OCI-LY1 (cell line): ENCODE measurements around the gene TMEM143.

ENCODE experiments used
- H2AFZ ChIP-seq: fragments of 200-600 bp; sonication (generic), shearing (Covaris generic); 2 replicates; pipeline ENCODE4 v1.6.0; 2014; ENCODE audit warnings: antibody characterized with exemption, mild to moderate bottlenecking, low read length
- H3F3A ChIP-seq: fragments of 200-600 bp; sonication (generic), shearing (Covaris generic); 2 replicates; pipeline ENCODE4 v1.6.0; 2014; ENCODE audit warnings: mild to moderate bottlenecking, antibody characterized with exemption, low read length, moderate library complexity; ENCODE audit not compliant: insufficient read depth
- H3K27ac ChIP-seq: fragments of 200-600 bp; sonication (generic); 2 replicates; pipeline ENCODE4 v1.5.1; 2014; ENCODE audit warnings: low read length, mixed run types, mild to moderate bottlenecking, low read depth; ENCODE audit not compliant: poor library complexity, severe bottlenecking
- H3K27me3 ChIP-seq: fragments of 200-600 bp; sonication (generic); 2 replicates; pipeline ENCODE4 v1.6.0; 2014; ENCODE audit warnings: antibody characterized with exemption, mild to moderate bottlenecking, low read length, moderate library complexity; ENCODE audit not compliant: insufficient read depth
- H3K36me3 ChIP-seq: fragments of 200-600 bp; sonication (generic); 2 replicates; pipeline ENCODE4 v1.6.1; 2014; ENCODE audit warnings: mild to moderate bottlenecking, antibody characterized with exemption, low read length, moderate library complexity, mixed read lengths; ENCODE audit not compliant: insufficient read depth
- H3K4me1 ChIP-seq: fragments of 200-600 bp; sonication (generic); 2 replicates; pipeline ENCODE4 v1.5.1; 2014; ENCODE audit warnings: mild to moderate bottlenecking, low read length, moderate library complexity; ENCODE audit not compliant: insufficient read depth, severe bottlenecking
- H3K4me2 ChIP-seq: fragments of 200-600 bp; sonication (generic), shearing (Covaris generic); 2 replicates; pipeline ENCODE4 v1.6.1; 2014; ENCODE audit warnings: low read length
- H3K4me3 ChIP-seq: fragments of 200-600 bp; sonication (generic); 2 replicates; pipeline ENCODE4 v1.5.1; 2014; ENCODE audit warnings: low read length, low read depth, mild to moderate bottlenecking, mixed read lengths; ENCODE audit not compliant: poor library complexity, severe bottlenecking
- H3K79me2 ChIP-seq: fragments of 200-600 bp; shearing (Covaris generic); 2 replicates; pipeline ENCODE4 v1.6.1; 2016; ENCODE audit warnings: mixed run types, low read length, mixed read lengths; ENCODE audit not compliant: insufficient read depth
- H3K9ac ChIP-seq: fragments of 200-600 bp; sonication (generic), shearing (Covaris generic); 2 replicates; pipeline ENCODE4 v1.6.1; 2014; ENCODE audit warnings: mild to moderate bottlenecking, low read length, mixed read lengths
- H3K9me2 ChIP-seq: fragments of 200-600 bp; sonication (generic), shearing (Covaris generic); 2 replicates; pipeline ENCODE4 v1.6.1; 2014; ENCODE audit warnings: low read depth, mild to moderate bottlenecking, low read length, mixed read lengths
- H3K9me3 ChIP-seq: fragments of 200-600 bp; shearing (Covaris generic); 2 replicates; pipeline ENCODE4 v1.6.1; 2014; ENCODE audit warnings: low read length, mixed read lengths
- H4K20me1 ChIP-seq: fragments of 200-600 bp; sonication (generic), shearing (Covaris generic); 2 replicates; pipeline ENCODE4 v1.6.0; 2016; ENCODE audit warnings: mild to moderate bottlenecking, low read length; ENCODE audit not compliant: insufficient read depth
- CTCF ChIP-seq: fragments of 200-600 bp; sonication (generic), shearing (Covaris generic); IDR thresholded peaks from 2 replicates; pipeline ENCODE4 v1.5.1; 2017; ENCODE audit warnings: mild to moderate bottlenecking, antibody characterized with exemption, low read length, moderate library complexity, mixed read lengths
- EZH2 ChIP-seq: fragments of 200-600 bp; sonication (generic), shearing (Covaris generic); IDR thresholded peaks from 2 replicates; pipeline ENCODE4 v1.8.0; 2017; ENCODE audit warnings: borderline replicate concordance, mixed run types, mild to moderate bottlenecking, antibody characterized with exemption, low read length, moderate library complexity, mixed read lengths

TMEM143 gene

DNA sequence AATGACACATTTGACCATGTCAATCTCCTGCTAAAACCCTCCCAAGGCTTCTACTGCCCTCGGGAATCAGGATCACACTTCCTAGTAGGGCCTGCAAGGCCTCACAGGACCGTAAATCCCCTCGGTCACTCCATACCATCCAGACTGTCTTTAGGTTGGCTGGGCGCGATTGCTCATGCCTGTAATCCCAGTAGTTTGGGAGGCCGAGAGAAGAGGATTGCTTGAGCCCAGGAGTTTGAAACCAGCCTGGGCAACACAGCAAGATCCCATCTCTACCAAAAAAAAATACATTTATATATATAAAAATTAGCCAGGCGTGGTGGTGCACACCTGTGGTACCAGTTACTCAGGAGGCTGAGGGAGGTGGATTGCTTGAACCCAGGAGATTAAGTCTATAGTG is 15.0 kb downstream of the TMEM143 start:
- no peaks in the 10 kb centered on the region for H3K4me1 ChIP-seq
- no peaks in the 10 kb centered on the region for H4K20me1 ChIP-seq
- no peak overlapping the region for H3K9ac ChIP-seq
- H3K27ac ChIP-seq, result no peak overlapping the region
- H3K9me2 ChIP-seq, result no peaks in the 10 kb centered on the region
- H3K79me2 ChIP-seq, result no peaks in the 10 kb centered on the region
- no peaks in the 10 kb centered on the region for H3K9me3 ChIP-seq
- no peak overlapping the region for H3K4me2 ChIP-seq
- no peak for TF ChIP-seq EZH2
- TF ChIP-seq CTCF, result no peak
- H3K27me3 ChIP-seq, result no peaks in the 10 kb centered on the region
- H3K4me3 ChIP-seq, result no peak overlapping the region
- no peaks in the 10 kb centered on the region for H3F3A ChIP-seq
- H2AFZ ChIP-seq, result no peak overlapping the region
- no peaks in the 10 kb centered on the region for H3K36me3 ChIP-seq

- Histone ChIP-seq H3F3A (no peaks in the 10 kb centered on the region), H2AFZ (no peak overlapping the region), H3K9ac (no peak overlapping the region)
These were observed 15.7 kb downstream of the TMEM143 start for GRCh38 chr19:48348045-48348444.

GRCh38 chr19:48346191-48346590 is 17.5 kb downstream of the TMEM143 start:
- TF ChIP-seq EZH2 (no peak), CTCF (no peak)
- Histone ChIP-seq H3K4me3 (no peak overlapping the region), H3K9me3 (no peaks in the 10 kb centered on the region), H3K27me3 (no peaks in the 10 kb centered on the region), H3K9ac (no peak overlapping the region), H3K79me2 (no peaks in the 10 kb centered on the region), H3K4me2 (no peak overlapping the region), H3F3A (no peaks in the 10 kb centered on the region), H2AFZ (no peak overlapping the region), H3K27ac (no peak overlapping the region), H3K36me3 (no peaks in the 10 kb centered on the region), H4K20me1 (no peaks in the 10 kb centered on the region), H3K9me2 (no peaks in the 10 kb centered on the region), H3K4me1 (no peaks in the 10 kb centered on the region)

More at GRCh38 chr19:48348045-48348444, 15.7 kb downstream of the TMEM143 start:
- Histone ChIP-seq H3K9me3 (no peaks in the 10 kb centered on the region), H3K4me2 (no peak overlapping the region), H3K4me1 (no peaks in the 10 kb centered on the region), H3K4me3 (no peak overlapping the region), H3K79me2 (no peaks in the 10 kb centered on the region), H3K36me3 (no peaks in the 10 kb centered on the region), H3K9me2 (no peaks in the 10 kb centered on the region), H3K27me3 (no peaks in the 10 kb centered on the region), H4K20me1 (no peaks in the 10 kb centered on the region), H3K27ac (no peak overlapping the region)
- TF ChIP-seq CTCF (no peak), EZH2 (no peak)
